ENCODE measurements around the gene MXD1. TPM values are rescaled to one million over a fixed set of nuclear protein-coding genes. Genes with fewer than 3 reads are reported as not detected.
A peak's percentile ranks its signal among the peaks of the same experiment; 100 is the strongest.

The MXD1 gene
- total RNA-seq, 1 experiment from 2014 or later, result 6.5 TPM

DNA sequence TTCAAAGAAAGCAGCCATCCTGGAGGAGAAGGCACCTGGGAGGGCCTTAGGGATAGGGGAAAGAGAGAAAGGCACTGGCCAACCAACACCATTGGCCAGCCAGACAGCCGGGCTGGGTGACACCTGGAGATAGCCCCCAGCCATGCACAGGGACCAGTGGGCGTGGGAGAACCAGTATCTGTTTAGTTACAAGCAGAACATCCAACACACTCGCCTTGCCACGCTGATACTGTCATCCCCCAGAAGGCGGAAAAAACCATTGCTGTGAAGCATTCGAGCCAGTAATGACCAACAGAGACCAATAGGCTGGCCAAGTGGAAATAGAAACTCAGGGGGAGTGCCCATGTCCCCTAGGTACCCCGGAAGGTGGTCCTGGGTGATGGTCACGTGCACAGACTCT, 31.0 kb downstream of the MXD1 start:
- Histone ChIP-seq H3K9me3 (ENCODE audit: control insufficient read depth, insufficient read depth, low read depth, low read length) (no peaks in the 10 kb centered on the region), H3K4me3 (ENCODE audit: low read depth in 2 of 2, low read length in 2 of 2) (no peak overlapping the region; a peak in 1 of 4 replicates), H3K36me3 (ENCODE audit: control insufficient read depth, insufficient read depth, low read length) (no peaks in the 10 kb centered on the region), H3K4me1 (ENCODE audit: control insufficient read depth, insufficient read depth, low read length) (peaks cover 23% of the 10 kb centered on the region), H3K27ac (ENCODE audit: low read length) (peak overlapping the region; percentile 62), H3K27me3 (ENCODE audit: control insufficient read depth, insufficient read depth, low read length) (no peaks in the 10 kb centered on the region)
- in situ Hi-C loops (cut with HindIII; ENCODE audit: low pct_unique_long_range_greater_than_20kb, low sequenced_read_pairs) (no loop called here), intact Hi-C loops (cut with micrococcal nuclease; ENCODE audit: unreplicated experiment) (no loop called here)
- BruUV-seq (replicated peaks), result no TSS peak
- no peak for TF ChIP-seq POLR2AphosphoS5 (IDR thresholded peaks at IDR 0.05; ENCODE audit: low read depth, low read length)
- TF ChIP-seq SIN3A (IDR thresholded peaks at IDR 0.05; ENCODE audit: borderline replicate concordance, insufficient read depth, low read depth, low read length), result no peak
- no peak for TF ChIP-seq CTCF (IDR thresholded peaks at IDR 0.05)
- no peak for TF ChIP-seq REST (IDR thresholded peaks at IDR 0.05; ENCODE audit: insufficient read depth in 1 of 2, low read depth in 2 of 2, low read length in 1 of 2)
- TF ChIP-seq TCF7L2 (IDR thresholded peaks at IDR 0.05; ENCODE audit: low read depth, low read length), result no peak
- no peak for DNase-seq (ENCODE audit: low read depth, low spot score)
- CTCF ChIA-PET, result no interaction called here
- POLR2A ChIA-PET, result no interaction called here
- peak; percentile 3; the same call in 1 of the 2 replicates for ATAC-seq

- DNase-seq (ENCODE audit: low read depth, low spot score) (peak; percentile 83), ATAC-seq (peak; percentile 88)
- H3K27ac ChIP-seq (ENCODE audit: low read length), result peak overlapping the region; percentile 62
- H3K4me1 ChIP-seq (ENCODE audit: control insufficient read depth, insufficient read depth, low read length), result peaks cover 23% of the 10 kb centered on the region
- intact Hi-C loops (cut with micrococcal nuclease; ENCODE audit: unreplicated experiment) (no loop called here), in situ Hi-C loops (cut with HindIII; ENCODE audit: low pct_unique_long_range_greater_than_20kb, low sequenced_read_pairs) (no loop called here)
- ChIA-PET CTCF (no interaction called here), POLR2A (interaction anchor here (0.5 kb wide), 1 partner anchor 197 kb away, joined by 7 read pairs; no protein-coding TSS in a partner anchor)
- H3K9me3 ChIP-seq (ENCODE audit: control insufficient read depth, insufficient read depth, low read depth, low read length), result no peaks in the 10 kb centered on the region
- peak overlapping the region in 1 of 2 experiments; percentile 31; a peak in 2 of 4 replicates for H3K4me3 ChIP-seq (ENCODE audit: low read depth in 2 of 2, low read length in 2 of 2)
- no peak for TF ChIP-seq TCF7L2 (IDR thresholded peaks at IDR 0.05; ENCODE audit: low read depth, low read length)
- no peak for TF ChIP-seq CTCF (IDR thresholded peaks at IDR 0.05)
- no peak for TF ChIP-seq POLR2AphosphoS5 (IDR thresholded peaks at IDR 0.05; ENCODE audit: low read depth, low read length)
- no peak for TF ChIP-seq REST (IDR thresholded peaks at IDR 0.05; ENCODE audit: insufficient read depth in 1 of 2, low read depth in 2 of 2, low read length in 1 of 2)
- no peak for TF ChIP-seq SIN3A (IDR thresholded peaks at IDR 0.05; ENCODE audit: borderline replicate concordance, insufficient read depth, low read depth, low read length)
- H3K27me3 ChIP-seq (ENCODE audit: control insufficient read depth, insufficient read depth, low read length), result no peaks in the 10 kb centered on the region
- H3K36me3 ChIP-seq (ENCODE audit: control insufficient read depth, insufficient read depth, low read length), result no peaks in the 10 kb centered on the region
- BruUV-seq (replicated peaks), result no TSS peak
Observed at GRCh38 chr2:69946351-69947324, 31.7 kb downstream of the MXD1 start.
